A673 (cell line): ENCODE measurements around the gene C3.

ENCODE experiments used
- CTCF ChIP-seq: fragments of 300-800, 200-600 bp; sonication (generic); conservative IDR thresholded peaks from 2 replicates; pipeline ENCODE4 v1.5.1; 2017; ENCODE audit warnings: low read depth, mild to moderate bottlenecking, antibody characterized with exemption, low read length, moderate library complexity, mixed read lengths
- EZH2 ChIP-seq: fragments of 200-600 bp; sonication (generic); IDR thresholded peaks from 2 replicates; pipeline ENCODE4 v1.6.1; 2017; ENCODE audit warnings: borderline replicate concordance, low read depth, mild to moderate bottlenecking, mixed read lengths, antibody characterized with exemption, low read length; ENCODE audit not compliant: poor library complexity, severe bottlenecking

DNA sequence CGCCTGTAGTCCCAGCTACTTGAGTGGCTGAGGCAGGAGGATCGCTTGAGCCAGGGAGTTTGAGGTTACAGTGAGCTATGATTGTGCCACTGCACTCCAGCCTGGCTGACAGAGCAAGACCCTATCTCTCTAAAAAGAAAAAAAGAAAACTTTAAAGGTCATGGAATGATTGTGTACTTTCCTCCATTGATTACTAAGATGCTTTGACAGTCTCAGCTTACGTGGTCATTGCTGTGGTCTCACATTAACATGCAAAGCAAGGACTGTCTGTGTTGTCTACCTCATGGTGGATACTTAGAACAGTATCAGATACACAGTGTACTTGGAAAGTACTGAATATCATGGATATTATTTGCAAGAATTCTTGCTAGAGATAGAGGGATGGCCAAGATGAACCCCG lies 36.5 kb downstream of the C3 start:
- TF ChIP-seq CTCF (no peak), EZH2 (no peak)
